SJSA1 (cell line): ENCODE results near the gene MCRS1. TPM values are rescaled to one million over a fixed set of nuclear protein-coding genes. Genes with fewer than 3 reads are reported as not detected.
"Not testable (repeated sequence)": the region's sequence is repeated elsewhere in the genome, so short reads cannot be mapped to it uniquely, and the experiment has no call there.

Source experiments
- DNase-seq, 2 experiments: peaks; one replicate each; pipeline ENCODE4 v3.0.0-alpha.2; 2015 to 2020; ENCODE audit warnings: low spot score in 2 of 2, low read depth in 1 of 2
- H3K27ac ChIP-seq: fragments of 250-450 bp; sonication (Bioruptor Pico); 2 replicates; pipeline ENCODE4 v1.5.1; 2020; ENCODE audit warnings: mild to moderate bottlenecking, moderate library complexity
- H3K27me3 ChIP-seq: fragments of 250-450 bp; sonication (Bioruptor Pico); replicated peaks from 2 replicates; pipeline ENCODE4 v1.5.1; 2020; ENCODE audit warnings: mild to moderate bottlenecking, moderate library complexity
- H3K36me3 ChIP-seq: fragments of 250-450 bp; sonication (Bioruptor Pico); 2 replicates; pipeline ENCODE4 v1.5.1; 2020; ENCODE audit warnings: mild to moderate bottlenecking
- H3K4me1 ChIP-seq: fragments of 250-450 bp; sonication (Bioruptor Pico); replicated peaks from 2 replicates; pipeline ENCODE4 v1.6.1; 2021; ENCODE audit warnings: mild to moderate bottlenecking
- H3K4me3 ChIP-seq: fragments of 250-450 bp; sonication (Bioruptor Pico); 2 replicates; pipeline ENCODE4 v1.5.1; 2020; ENCODE audit warnings: mild to moderate bottlenecking
- H3K9me3 ChIP-seq: fragments of 250-450 bp; sonication (Bioruptor Pico); replicated peaks from 2 replicates; pipeline ENCODE4 v1.5.1; 2020; ENCODE audit warnings: mild to moderate bottlenecking
- total RNA-seq: library from RNA; depleted of rRNA; stranded (reverse); fragments of >200 nt; shearing (Covaris generic); gene quantifications from 2 replicates; pipeline ENCODE4 v1.2.3, GENCODE V29; 2014; rRNA removed

MCRS1 gene, protein sequence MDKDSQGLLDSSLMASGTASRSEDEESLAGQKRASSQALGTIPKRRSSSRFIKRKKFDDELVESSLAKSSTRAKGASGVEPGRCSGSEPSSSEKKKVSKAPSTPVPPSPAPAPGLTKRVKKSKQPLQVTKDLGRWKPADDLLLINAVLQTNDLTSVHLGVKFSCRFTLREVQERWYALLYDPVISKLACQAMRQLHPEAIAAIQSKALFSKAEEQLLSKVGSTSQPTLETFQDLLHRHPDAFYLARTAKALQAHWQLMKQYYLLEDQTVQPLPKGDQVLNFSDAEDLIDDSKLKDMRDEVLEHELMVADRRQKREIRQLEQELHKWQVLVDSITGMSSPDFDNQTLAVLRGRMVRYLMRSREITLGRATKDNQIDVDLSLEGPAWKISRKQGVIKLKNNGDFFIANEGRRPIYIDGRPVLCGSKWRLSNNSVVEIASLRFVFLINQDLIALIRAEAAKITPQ
- total RNA-seq, result 73.6 and 79.5 TPM in 2 replicates

DNA sequence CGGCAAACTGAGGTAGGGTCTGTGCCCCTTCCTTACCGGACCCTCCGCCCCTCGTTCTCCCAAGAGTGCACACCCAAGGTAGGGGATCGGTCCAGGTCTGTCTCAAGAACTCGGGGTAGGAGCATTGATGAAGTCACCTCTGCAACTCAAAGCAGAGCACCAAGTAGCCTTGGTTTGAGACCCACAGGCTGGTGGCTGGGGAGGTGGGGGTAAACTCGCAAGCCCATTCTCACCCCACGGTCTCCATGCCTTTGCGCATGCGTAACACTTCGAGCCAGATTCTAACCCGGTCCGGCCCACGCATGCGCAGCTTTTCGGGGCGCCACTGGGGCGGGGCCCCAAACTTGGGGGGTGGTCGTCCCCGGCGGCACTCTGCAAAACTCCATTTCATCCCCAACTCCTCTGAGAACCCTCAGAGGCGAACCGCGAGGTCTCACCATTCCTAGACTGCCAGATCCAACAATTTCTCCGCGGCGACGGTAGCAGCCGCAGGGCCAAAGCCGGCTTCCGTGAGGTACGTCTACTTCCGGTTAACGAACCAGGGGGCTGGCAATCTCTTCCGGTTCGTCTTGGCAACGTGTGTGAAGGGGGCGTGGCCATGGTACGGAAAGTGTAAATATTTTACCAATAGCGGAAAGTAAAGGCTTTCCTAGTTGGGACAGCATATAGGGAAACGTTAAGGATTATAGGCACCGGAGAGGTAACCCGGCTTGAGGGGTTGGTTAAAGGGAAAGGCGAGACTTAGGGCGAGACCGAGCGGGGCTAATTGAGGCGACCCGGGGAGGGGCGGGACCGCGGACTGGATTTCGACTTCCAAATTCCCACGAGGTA is at the start of gene MCRS1:
Gene MCRS1, minus strand, starts transcription at position 532 of the 831 bp plus-strand sequence. CDS start 1,411 bp downstream, outside the sequence.
- peak within 1 kb of the TSS; percentile 85 for H3K4me3 ChIP-seq
- peaks cover 46% of the 10 kb centered on the region for H3K36me3 ChIP-seq
- no peaks in the 10 kb centered on the region for H3K27me3 ChIP-seq
- peak within 1 kb of the TSS; percentile 93 for H3K27ac ChIP-seq
- peak; percentile 90 to 95 for DNase-seq
- peaks cover 6% of the 10 kb centered on the region for H3K4me1 ChIP-seq
- H3K9me3 ChIP-seq, result no peaks in the 10 kb centered on the region

DNA sequence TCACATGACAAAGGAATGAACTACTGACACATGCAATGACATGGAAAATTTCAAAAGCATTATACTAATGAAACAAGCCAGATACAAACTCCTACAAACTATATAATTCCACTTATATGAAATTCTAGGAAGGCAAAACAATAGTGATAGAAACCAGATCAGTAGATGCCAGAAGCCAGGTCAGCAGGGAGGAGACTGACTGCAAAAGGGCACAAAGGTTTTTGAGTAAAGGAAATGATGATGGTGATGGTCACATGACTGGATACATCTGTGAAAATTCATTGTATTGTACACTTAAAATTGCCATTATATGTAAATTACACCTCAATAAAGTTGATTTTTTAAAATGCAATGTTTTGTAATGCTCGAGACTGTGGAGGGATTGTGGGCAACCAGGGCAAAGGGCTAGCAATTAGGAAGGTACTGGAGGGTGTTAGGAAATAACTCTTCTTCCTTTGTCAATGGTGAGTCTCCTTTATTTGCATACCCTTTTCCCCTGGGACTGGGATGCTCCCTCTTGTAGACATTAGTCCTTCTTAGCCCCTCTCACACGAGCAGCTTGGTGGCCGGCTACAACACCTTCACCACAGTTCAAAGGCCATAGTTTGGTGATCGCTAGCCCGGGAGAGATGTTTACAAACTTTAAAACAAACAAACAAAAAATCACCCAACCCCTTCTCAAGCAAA is 48.7 kb upstream of the MCRS1 start:
- H3K27me3 ChIP-seq, result no peaks in the 10 kb centered on the region; the same call in 1 of the 2 replicates
- H3K4me3 ChIP-seq, result no peak overlapping the region
- H3K9me3 ChIP-seq, result peaks cover 11% of the 10 kb centered on the region; the same call in 1 of the 2 replicates
- DNase-seq, result no peak
- H3K36me3 ChIP-seq, result no peaks in the 10 kb centered on the region
- peaks cover 1% of the 10 kb centered on the region; the same call in 1 of the 2 replicates for H3K4me1 ChIP-seq
- H3K27ac ChIP-seq, result no peak overlapping the region

DNA sequence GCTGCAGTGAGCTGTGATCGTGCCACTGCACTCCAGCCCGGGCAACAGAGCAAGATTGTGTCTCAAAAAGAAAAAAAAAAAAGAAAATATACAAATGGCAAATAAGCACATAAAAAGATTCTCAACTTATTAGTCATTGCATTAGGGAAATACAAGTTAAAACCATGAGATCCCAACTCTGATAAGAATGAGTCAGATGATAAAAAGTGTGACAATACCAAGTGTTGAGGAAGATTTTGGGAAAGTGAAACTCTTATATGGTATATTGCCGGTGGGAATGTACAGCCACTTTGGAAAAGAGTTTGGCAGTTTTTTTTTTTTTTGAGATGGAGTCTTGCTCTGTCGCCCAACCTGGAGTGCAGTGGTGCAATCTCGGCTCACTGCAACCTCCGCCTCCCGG is 47.8 kb upstream of the MCRS1 start:
- H3K9me3 ChIP-seq, result peaks cover 11% of the 10 kb centered on the region; the same call in 1 of the 2 replicates
- no peaks in the 10 kb centered on the region for H3K36me3 ChIP-seq
- H3K4me1 ChIP-seq, result no peaks in the 10 kb centered on the region
- H3K27me3 ChIP-seq, result no peaks in the 10 kb centered on the region; the same call in 1 of the 2 replicates
- DNase-seq, result no peak
- no peak overlapping the region for H3K27ac ChIP-seq
- no peak overlapping the region for H3K4me3 ChIP-seq

DNA sequence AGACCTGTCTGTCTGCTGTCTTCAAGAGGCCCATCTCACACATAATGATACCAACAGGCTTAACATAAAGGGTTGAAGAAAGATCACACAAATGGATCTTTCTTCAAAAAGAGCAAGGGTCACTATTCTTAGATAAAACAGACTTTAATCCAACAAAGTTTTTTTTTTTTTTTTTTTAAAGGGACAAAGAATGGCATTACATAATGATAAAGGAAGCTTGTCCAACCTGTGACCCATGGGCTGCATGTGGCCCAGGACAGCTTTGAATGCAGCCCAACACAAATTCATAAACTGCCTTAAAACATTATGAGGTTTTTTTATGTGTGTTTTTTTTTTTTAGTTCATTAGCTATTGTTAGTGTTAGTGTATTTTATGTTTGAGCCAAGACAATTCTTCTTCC is 44.3 kb upstream of the MCRS1 start:
- no peak overlapping the region for H3K27ac ChIP-seq
- no peaks in the 10 kb centered on the region for H3K36me3 ChIP-seq
- no peaks in the 10 kb centered on the region for H3K4me1 ChIP-seq
- no peaks in the 10 kb centered on the region; the same call in 1 of the 2 replicates for H3K27me3 ChIP-seq
- DNase-seq, result no peak
- no peak overlapping the region for H3K4me3 ChIP-seq
- peaks cover 11% of the 10 kb centered on the region; the same call in 1 of the 2 replicates for H3K9me3 ChIP-seq

DNA sequence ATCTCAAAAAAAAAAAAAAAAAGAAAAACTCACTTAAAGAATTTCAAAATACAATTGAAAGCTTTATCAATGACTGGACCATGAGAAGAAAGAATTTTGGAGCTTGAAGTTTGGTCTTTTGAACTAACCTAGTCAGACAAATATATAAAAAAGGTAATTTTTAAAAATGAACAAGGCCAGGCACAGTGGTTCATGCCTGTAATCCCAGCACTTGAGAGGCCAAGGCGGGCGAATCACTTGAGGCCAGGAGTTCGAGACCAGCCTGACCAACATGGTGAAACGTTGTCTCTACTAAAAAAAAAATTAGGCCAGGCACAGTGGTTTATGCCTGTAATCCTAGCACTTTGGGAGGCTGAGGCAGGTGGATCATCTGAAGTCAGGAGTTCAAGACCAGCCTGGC is 42.8 kb upstream of the MCRS1 start:
- not testable (repeated sequence) for H3K27me3 ChIP-seq, H3K27ac ChIP-seq, H3K4me1 ChIP-seq, H3K9me3 ChIP-seq, DNase-seq, H3K4me3 ChIP-seq, H3K36me3 ChIP-seq

DNA sequence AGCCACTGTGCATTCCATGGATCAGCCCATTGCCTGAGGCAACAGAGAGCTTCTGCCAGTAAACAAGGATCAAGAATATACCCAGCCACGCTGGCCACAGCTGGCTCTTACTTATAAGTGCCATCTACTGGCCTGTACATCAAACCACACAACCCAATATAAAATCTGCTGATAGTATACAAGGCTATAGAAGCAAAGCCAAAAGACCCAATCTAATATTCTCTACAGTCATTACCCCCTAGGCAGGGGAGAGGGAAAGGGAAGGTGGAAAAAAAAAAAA is 41.9 kb upstream of the MCRS1 start:
- no peaks in the 10 kb centered on the region for H3K36me3 ChIP-seq
- H3K4me3 ChIP-seq, result no peak overlapping the region
- no peak for DNase-seq

DNA sequence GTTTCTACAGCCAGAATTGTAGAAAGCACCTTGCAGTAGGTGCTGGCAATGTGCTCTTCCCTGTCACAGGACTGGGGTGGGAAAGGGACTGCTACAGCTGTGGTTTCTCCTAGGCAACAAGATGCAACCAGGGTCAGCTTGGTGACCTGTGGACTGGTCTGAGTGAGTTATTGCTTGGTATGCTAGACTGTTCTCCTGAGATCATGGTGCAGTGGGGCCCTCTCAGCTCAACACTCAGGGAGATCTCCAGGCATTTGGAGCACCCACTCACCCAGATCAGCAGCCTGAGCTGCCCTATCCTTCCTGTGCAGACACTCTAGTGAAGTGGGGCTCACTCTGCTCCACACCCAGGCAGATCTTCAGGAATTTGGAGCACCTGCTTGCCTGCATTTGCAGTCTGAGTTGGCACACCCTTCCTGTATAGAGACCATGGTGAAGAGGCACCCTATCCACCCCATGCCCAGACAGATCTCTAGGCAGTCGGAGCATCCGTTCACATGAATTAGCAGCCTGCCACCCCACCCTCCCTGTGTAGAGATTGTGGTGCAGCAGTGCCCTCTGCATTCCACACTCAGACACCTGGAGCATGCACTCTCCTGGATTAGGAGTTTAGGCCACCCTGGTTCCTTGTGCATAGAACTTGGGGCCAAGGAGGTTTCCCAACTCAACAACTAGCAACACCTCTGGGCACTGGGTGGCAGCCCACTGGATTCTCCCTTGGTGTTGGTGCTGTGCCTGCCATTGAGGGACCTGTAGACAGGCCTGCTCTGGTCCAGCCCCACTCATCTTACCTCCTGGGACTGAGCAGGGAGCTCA is 41.3 kb upstream of the MCRS1 start:
- H3K27ac ChIP-seq, result no peak overlapping the region
- H3K4me1 ChIP-seq, result no peaks in the 10 kb centered on the region
- no peaks in the 10 kb centered on the region for H3K36me3 ChIP-seq
- H3K4me3 ChIP-seq, result no peak overlapping the region
- H3K9me3 ChIP-seq, result no peaks in the 10 kb centered on the region
- H3K27me3 ChIP-seq, result no peaks in the 10 kb centered on the region; the same call in 1 of the 2 replicates
- no peak for DNase-seq

More for the DNA sequence above, 41.9 kb upstream of the MCRS1 start:
- Histone ChIP-seq H3K9me3 (no peaks in the 10 kb centered on the region; the same call in 1 of the 2 replicates), H3K27ac (no peak overlapping the region), H3K27me3 (no peaks in the 10 kb centered on the region; the same call in 1 of the 2 replicates), H3K4me1 (no peaks in the 10 kb centered on the region)

DNA sequence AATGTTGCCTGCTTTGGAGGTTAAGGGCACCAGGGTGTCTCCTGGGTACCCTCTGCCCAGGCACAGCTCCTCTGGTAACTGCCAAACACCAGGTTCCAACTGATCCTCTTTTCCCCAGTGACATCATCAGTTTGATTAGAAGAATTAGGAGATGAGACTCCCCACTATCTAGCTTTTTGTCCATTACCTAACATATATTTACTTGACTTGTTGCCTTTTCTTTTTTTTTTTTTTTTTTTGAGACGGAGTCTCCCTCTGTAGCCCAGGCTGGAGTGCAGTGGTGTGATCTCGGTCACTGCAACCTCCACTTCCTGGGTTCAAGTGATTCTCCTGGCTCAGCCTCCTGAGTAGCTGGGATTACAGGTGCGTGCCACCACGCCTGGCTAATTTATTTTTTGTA is 37.6 kb upstream of the MCRS1 start, which contains the start of gene FAM186B:
Gene FAM186B, minus strand, starts transcription at position 101 of the 400 bp plus-strand sequence. CDS start 162 bp downstream, outside the sequence.
- not testable (repeated sequence) for H3K4me3 ChIP-seq, H3K27ac ChIP-seq, H3K36me3 ChIP-seq, H3K4me1 ChIP-seq, H3K9me3 ChIP-seq, H3K27me3 ChIP-seq, DNase-seq

DNA sequence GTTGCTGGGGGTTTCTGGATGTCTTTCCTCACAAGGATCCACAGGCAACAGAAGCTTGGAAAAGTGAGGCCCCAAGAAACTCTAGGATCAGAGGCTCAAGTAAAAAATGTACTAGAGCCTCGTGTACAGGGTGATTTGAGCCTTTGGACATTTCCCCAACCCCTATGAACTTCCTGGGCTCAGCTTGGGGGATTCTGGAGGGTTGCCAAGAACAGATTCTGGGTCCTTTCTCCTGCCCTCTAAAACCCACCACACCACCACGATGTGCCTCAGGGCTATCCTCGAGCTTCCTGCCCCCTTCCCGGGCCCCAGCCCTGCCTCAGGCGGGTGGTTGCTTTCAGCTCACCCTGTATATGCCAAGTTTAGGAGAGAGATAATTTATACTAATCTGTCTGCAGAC is 36.9 kb upstream of the MCRS1 start:
- Histone ChIP-seq H3K36me3 (no peaks in the 10 kb centered on the region), H3K27me3 (no peaks in the 10 kb centered on the region), H3K27ac (no peak overlapping the region), H3K9me3 (no peaks in the 10 kb centered on the region), H3K4me3 (no peak overlapping the region), H3K4me1 (no peaks in the 10 kb centered on the region)
- DNase-seq, result no peak

DNA sequence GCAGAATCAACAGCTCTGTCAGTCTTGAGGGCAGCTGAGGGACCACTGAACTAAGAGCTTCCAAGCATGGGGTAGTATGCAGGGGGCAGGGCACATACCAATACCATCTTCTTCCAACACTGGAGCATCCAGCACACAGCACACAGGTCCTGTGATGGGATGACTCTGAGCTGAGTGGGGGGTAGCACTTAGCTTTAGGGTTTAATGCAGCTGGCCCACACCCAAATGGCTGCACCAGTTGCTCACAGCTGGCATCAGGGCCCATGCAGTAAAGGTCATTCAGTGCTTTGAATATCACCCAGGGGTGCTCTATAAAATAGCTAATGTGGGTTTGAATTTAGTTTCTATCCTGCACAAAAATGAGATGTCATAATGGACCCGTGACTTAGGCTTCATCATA is 35.8 kb upstream of the MCRS1 start:
- no peaks in the 10 kb centered on the region for H3K4me1 ChIP-seq
- H3K27ac ChIP-seq, result no peak overlapping the region
- DNase-seq, result no peak
- H3K27me3 ChIP-seq, result no peaks in the 10 kb centered on the region
- no peaks in the 10 kb centered on the region for H3K36me3 ChIP-seq
- H3K4me3 ChIP-seq, result no peak overlapping the region
- no peaks in the 10 kb centered on the region for H3K9me3 ChIP-seq

DNA sequence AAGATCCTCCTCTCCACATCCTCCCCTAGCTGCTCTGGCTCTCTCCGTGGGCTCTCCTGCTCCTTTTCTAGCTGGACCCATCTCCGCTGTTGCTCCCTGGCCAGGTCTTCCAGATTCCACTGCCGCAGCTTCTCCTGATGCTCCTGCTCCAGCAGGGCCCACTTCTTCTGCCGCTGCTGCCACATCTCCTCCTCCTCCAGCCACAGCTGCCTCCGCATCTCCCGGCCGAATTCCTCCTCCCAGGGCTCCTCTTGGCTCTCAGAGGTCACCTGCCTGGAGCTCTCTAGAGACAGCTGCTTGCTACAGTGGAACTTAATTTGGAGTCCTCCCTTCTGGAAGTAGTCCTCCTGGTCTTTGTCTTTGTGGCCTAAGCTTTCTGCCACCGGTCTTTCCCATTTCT is 32.0 kb upstream of the MCRS1 start:
- H3K27me3 ChIP-seq, result no peaks in the 10 kb centered on the region
- no peak for DNase-seq

DNA sequence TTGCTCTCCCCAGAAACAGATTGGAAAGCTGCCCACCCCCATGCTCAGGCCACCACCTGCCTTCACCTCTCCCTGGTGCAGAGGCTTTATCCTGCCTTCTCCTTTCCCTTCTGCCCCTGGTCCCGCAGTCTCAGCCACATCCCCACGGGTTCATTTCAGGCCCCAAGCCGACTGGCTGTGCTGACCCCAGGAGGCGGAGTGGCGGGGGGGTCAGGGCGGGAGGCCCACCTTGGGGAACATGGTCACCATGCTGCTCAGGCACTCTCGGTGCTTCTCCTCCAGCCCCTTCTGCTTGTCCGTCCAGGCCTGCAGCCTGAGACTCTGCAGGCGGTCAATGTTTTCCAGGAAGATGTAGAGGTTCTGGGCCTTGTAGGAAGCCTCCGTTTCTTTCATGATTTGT is 30.6 kb upstream of the MCRS1 start:
- no peak overlapping the region for H3K4me3 ChIP-seq
- H3K9me3 ChIP-seq, result no peaks in the 10 kb centered on the region
- no peaks in the 10 kb centered on the region for H3K4me1 ChIP-seq
- H3K36me3 ChIP-seq, result no peaks in the 10 kb centered on the region
- no peak overlapping the region for H3K27ac ChIP-seq
- H3K27me3 ChIP-seq, result no peaks in the 10 kb centered on the region
- no peak for DNase-seq

More for the DNA sequence above, 32.0 kb upstream of the MCRS1 start:
- Histone ChIP-seq H3K4me1 (no peaks in the 10 kb centered on the region), H3K9me3 (no peaks in the 10 kb centered on the region), H3K4me3 (no peak overlapping the region), H3K36me3 (no peaks in the 10 kb centered on the region), H3K27ac (no peak overlapping the region)
